Activated T-cell treated with anti-CD3 and anti-CD28 coated beads for 1 hour (primary cell): ENCODE measurements around the gene TCEAL8.
"Not testable (repeated sequence)": the region's sequence is repeated elsewhere in the genome, so short reads cannot be mapped to it uniquely, and the experiment has no call there.

Experiments used
- DNase-seq: peaks from one replicate; pipeline ENCODE4 v3.0.0-alpha.2; 2020; ENCODE audit warnings: low read depth

The TCEAL8 gene, protein sequence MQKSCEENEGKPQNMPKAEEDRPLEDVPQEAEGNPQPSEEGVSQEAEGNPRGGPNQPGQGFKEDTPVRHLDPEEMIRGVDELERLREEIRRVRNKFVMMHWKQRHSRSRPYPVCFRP

GRCh38 chrX:103254921-103255493 is at the start of gene TCEAL8:
Gene TCEAL8, minus strand, starts transcription at chrX:103255155. Its CDS starts 1,176 bp downstream, at chrX:103253979.
- peak; percentile 26 for DNase-seq

- no peak for DNase-seq
Observed at GRCh38 chrX:103304705-103305104, 49.8 kb upstream of the TCEAL8 start.

DNA sequence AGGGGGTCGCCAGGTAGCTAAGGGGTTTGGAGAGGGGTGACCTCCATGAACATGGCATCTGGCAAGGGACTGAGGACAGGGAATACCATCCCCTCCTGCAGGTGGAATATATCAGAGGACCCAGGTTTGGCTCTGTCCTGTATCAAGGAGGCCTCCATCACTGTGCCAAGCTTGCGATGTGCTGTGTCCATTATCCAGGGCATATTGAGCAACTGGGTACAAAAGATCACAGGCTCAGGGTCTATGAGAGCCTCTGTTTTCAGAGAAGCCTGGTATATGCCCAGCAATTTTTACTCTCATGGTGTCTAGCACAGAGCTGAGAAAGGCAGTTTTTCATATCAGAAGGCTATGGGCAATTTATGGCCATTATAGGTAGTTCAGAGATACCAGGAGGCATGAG is 38.2 kb upstream of the TCEAL8 start:
- no peak for DNase-seq

DNA sequence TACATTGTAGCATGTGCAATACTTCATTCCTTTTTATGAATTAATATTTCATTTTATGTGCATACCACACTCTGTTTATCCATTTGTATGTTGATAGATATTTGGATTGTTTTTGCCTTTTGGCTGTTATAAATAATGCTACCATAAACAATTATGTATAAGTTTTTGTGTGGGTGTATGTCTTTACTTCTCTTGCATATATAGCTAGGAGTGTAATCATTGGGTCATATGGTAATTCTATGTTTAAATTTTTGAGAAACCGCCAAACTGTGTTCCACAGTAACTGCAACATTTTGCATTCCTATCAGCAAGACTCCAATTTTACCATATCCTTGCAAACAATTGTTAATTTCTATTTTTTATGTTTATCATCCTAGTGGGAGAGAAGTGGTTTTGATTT is 24.7 kb upstream of the TCEAL8 start:
- no peak for DNase-seq

- DNase-seq = no peak
Observed at GRCh38 chrX:103276581-103277002, 21.6 kb upstream of the TCEAL8 start, which contains the start of gene TCEAL5. Gene TCEAL5, minus strand, starts transcription at chrX:103276750. Its CDS starts 2,187 bp downstream, at chrX:103274563.

- DNase-seq = no peak
Observed at GRCh38 chrX:103275947-103276567, 21.1 kb upstream of the TCEAL8 start.

DNA sequence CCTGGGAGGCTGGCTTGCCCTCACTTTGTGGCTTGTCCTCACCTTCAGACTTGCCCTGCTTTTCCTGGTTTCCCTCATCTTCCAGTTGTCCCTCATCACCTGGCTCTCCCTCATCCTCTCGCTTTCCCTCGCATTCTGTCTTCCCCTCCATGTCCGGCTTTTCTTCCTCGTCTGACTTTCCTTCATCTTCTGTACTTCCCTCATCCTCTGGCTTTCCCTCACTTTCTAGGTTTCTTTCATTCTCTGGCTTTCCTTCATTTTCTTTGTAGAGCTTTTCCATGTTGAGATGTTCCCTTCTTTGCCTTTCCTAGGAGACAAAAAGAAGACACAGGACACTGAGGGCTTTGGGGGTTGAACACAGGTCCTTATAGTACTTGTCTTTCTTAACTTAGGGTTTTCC is 19.3 kb upstream of the TCEAL8 start:
- no peak for DNase-seq

- no peak for DNase-seq
Observed at GRCh38 chrX:103258275-103258674, 3.3 kb upstream of the TCEAL8 start.

DNA sequence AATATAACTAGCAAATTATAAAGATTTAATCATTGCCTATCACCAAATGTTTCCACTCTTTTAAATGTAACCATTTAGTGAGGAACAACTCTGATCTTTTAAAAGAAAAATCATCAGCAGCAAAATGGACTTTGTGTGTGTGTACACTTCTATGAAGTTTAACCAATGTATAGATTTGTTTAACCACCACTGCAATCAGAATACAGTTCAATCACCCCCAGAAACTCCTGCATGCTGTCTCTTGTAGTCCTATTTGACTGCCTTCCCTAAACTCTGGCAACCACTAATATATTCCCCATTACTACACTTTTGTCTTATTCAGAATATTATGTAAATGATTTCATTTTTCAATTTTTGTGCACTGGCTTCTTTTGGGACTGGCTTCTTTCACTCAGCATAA is 1.7 kb upstream of the TCEAL8 start:
- DNase-seq = no peak

DNA sequence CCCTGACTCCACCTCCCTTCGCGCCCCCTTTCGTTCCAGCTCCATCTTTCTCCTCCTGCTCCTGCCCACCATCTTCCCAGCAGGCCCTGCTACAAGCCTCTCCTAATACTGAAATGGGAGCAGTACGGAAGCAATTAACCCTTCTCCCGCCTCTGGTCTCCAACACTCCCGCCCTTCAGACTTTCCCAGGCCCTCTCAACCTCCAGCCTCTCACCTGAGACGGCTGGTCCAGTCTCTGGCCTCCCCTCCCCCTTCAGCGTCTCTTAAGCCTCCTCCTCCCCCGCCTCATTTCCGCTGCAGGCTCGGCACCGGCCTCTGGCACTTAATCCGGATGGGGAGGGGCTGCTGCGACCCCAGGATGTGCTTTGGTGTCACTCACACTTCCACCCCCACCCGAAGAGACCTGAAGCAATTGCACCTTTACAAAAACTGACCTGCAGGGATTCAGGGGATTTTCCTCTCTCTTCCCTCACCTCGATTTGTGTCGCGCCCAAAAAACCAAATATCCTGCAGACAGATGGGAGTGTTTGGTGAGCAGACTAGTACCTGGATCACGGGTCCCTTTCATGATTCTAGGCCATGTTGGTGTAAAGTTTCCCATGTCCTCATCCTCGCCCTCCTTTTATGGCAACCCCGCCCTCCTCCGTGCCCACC is 657 bp downstream of the TCEAL8 start:
- DNase-seq = no peak

GRCh38 chrX:103253608-103254007 is 1.3 kb downstream of the TCEAL8 start:
- DNase-seq = no peak

- DNase-seq = no peak
Observed at GRCh38 chrX:103250977-103251376, 4.0 kb downstream of the TCEAL8 start.

DNA sequence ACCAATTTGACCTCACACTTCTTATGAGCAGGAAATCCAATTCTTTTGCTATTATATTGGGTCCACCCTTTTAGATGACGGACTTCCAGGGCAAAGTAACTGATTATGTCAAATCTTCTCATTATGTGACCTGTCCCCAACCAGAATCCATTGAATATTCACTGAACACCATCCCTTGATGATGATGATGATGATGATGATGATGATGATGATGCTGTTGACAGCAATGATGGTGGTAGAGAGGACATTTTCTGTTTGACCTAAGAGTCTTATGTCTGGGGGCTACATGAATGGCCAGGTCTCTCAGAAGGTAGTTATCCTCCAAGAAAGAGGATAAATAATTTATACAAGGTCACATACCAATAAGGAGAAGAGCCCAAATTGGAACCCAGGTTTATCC is 5.2 kb downstream of the TCEAL8 start:
- DNase-seq = no peak

DNA sequence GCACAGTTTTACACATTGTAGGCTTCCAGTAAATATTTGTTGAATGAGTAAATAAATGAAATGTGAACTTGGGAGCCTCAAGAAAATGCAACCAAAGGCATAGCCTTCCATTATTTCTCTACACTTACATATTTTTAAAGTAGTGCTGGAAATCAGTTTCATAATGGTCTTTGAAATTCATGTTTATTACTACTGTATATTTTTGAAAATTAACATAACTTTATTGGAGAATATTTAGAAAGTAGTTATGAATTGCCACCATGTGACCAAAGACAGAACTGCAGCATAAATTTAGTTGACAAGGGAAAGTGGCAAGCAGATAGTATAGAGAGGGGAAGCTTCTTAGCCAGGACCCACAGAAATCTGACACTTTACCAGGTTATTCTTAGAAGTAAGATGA is 6.4 kb downstream of the TCEAL8 start:
- DNase-seq = no peak

GRCh38 chrX:103240155-103240554 is 14.8 kb downstream of the TCEAL8 start:
- no peak for DNase-seq

GRCh38 chrX:103236296-103236695 is 18.7 kb downstream of the TCEAL8 start:
- DNase-seq = no peak

GRCh38 chrX:103235608-103236007 is 19.3 kb downstream of the TCEAL8 start:
- not testable (repeated sequence) for DNase-seq

GRCh38 chrX:103234869-103235268 is 20.1 kb downstream of the TCEAL8 start:
- DNase-seq = no peak

GRCh38 chrX:103233263-103233662 is 21.7 kb downstream of the TCEAL8 start:
- DNase-seq = no peak

DNA sequence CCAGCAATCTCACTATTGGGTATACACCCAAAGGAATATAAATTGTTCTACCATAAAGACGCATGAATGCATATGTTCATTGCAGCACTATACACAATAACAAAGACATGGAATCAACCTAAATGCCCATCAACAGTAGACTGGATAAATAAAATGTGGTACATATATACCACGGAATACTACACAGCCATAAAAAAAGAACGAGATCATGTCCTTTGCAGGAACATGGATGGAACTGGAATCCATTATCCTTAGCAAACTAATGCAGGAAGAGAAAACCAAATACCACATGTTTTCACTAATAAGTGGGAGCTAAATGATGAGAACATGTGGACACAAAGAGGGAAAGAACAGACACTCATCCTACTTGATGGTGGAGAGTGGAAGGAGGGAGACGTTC is 29.0 kb downstream of the TCEAL8 start:
- DNase-seq = not testable (repeated sequence)

- DNase-seq = no peak
Observed at GRCh38 chrX:103220511-103221323, 34.2 kb downstream of the TCEAL8 start.

DNA sequence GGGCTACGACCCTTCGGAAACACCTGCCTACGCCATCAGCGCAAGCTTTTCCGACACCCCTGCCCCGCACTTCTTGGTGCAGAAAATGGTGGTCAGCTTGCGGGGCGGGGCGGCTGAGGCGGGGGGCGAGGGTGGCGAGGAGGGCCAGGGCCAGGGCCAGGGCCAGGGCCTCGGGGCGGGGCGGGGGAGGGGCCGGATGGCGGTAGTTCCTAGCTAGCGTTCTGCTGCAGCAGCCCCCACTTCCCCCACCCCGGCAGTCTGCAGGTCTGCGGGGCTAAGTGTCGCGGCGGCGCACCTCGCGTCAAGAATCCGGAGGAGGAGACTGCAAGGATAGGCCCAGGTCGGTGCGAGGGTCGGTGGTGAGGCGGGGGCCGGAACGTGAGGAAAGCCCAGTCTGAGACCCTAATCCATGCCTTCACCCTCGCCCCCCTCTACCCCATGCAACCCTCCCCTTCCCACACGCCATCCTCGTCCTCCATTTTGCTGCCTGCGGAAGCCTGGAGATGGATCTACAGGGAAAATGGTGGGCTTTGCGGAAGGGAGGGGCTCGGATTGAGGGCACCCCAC is 39.4 kb downstream of the TCEAL8 start:
- DNase-seq = peak; percentile 17
